ENCODE data around the gene TCF4.

Gene TCF4

DNA sequence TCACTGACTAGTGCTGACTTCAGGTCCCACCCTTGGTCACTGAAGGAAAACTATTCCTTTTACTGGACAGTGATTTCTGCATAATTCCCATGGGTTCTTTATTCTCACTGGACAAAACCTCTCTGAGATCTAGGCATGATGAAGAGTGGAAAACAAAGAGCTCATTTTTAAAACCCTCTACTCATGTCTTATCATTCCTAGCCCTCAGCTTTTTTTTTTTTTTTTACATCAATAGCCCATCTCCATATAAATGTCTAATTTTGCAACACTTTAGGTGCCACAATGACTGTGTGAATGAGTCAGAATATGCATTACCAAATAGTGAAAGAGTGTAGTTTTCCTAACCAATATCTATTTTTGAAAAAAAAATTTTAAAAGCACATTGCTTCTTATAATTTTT lies 74.8 kb downstream of the TCF4 start:
- Histone ChIP-seq H3K27ac (ENCODE audit: low read length) (no peak overlapping the region), H3K36me3 (ENCODE audit: control insufficient read depth, low read depth, low read length) (peaks cover 3% of the 10 kb centered on the region), H3K4me3 (ENCODE audit: low read length) (no peak overlapping the region), H3K27me3 (ENCODE audit: control insufficient read depth, insufficient read depth, low read length) (no peaks in the 10 kb centered on the region), H3K4me1 (ENCODE audit: control insufficient read depth, low read depth, low read length) (peaks cover 39% of the 10 kb centered on the region), H3K9me3 (ENCODE audit: control insufficient read depth, low read depth, low read length) (no peaks in the 10 kb centered on the region), H3K9ac (ENCODE audit: low read length) (no peak overlapping the region)

GRCh38 chr18:55511277-55511676 lies 76.7 kb downstream of the TCF4 start:
- Histone ChIP-seq H3K36me3 (ENCODE audit: control insufficient read depth, low read depth, low read length) (no peaks in the 10 kb centered on the region), H3K27me3 (ENCODE audit: control insufficient read depth, insufficient read depth, low read length) (no peaks in the 10 kb centered on the region), H3K4me3 (ENCODE audit: low read length) (no peak overlapping the region), H3K27ac (ENCODE audit: low read length) (no peak overlapping the region), H3K9me3 (ENCODE audit: control insufficient read depth, low read depth, low read length) (no peaks in the 10 kb centered on the region), H3K9ac (ENCODE audit: low read length) (no peak overlapping the region), H3K4me1 (ENCODE audit: control insufficient read depth, low read depth, low read length) (peaks cover 39% of the 10 kb centered on the region)

DNA sequence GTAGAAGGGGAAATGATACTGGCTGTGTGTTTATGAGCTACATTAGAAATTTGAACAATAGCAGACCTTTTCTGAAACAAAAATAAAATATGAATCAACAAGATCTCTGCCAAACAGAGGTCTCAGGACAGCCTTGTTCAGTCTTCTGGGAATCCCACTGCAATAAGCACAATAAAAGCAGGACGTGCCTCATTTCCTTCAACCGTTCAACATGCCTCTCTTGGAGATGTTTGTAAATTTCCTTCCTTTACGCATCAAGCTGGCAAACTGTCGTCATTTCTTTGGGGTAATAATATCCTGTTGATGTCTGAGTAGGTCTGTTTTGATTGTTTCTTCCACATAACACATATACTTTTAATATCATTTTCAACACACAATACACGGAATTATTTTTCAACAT lies 77.2 kb downstream of the TCF4 start:
- Histone ChIP-seq H3K27me3 (ENCODE audit: control insufficient read depth, insufficient read depth, low read length) (no peaks in the 10 kb centered on the region), H3K27ac (ENCODE audit: low read length) (no peak overlapping the region), H3K4me3 (ENCODE audit: low read length) (no peak overlapping the region), H3K9me3 (ENCODE audit: control insufficient read depth, low read depth, low read length) (no peaks in the 10 kb centered on the region), H3K36me3 (ENCODE audit: control insufficient read depth, low read depth, low read length) (no peaks in the 10 kb centered on the region), H3K9ac (ENCODE audit: low read length) (no peak overlapping the region), H3K4me1 (ENCODE audit: control insufficient read depth, low read depth, low read length) (peaks cover 39% of the 10 kb centered on the region)

GRCh38 chr18:55509631-55510324 lies 78.2 kb downstream of the TCF4 start:
- peaks cover 39% of the 10 kb centered on the region for H3K4me1 ChIP-seq (ENCODE audit: control insufficient read depth, low read depth, low read length)

GRCh38 chr18:55508651-55509050 lies 79.3 kb downstream of the TCF4 start:
- Histone ChIP-seq H3K9me3 (ENCODE audit: control insufficient read depth, low read depth, low read length) (no peaks in the 10 kb centered on the region), H3K27me3 (ENCODE audit: control insufficient read depth, insufficient read depth, low read length) (no peaks in the 10 kb centered on the region), H3K9ac (ENCODE audit: low read length) (no peak overlapping the region), H3K27ac (ENCODE audit: low read length) (no peak overlapping the region), H3K4me1 (ENCODE audit: control insufficient read depth, low read depth, low read length) (peaks cover 39% of the 10 kb centered on the region), H3K36me3 (ENCODE audit: control insufficient read depth, low read depth, low read length) (no peaks in the 10 kb centered on the region), H3K4me3 (ENCODE audit: low read length) (no peak overlapping the region)

More at GRCh38 chr18:55509631-55510324, 78.2 kb downstream of the TCF4 start:
- Histone ChIP-seq H3K9me3 (ENCODE audit: control insufficient read depth, low read depth, low read length) (no peaks in the 10 kb centered on the region), H3K27me3 (ENCODE audit: control insufficient read depth, insufficient read depth, low read length) (no peaks in the 10 kb centered on the region), H3K27ac (ENCODE audit: low read length) (peak overlapping the region; percentile 2), H3K9ac (ENCODE audit: low read length) (no peak overlapping the region), H3K36me3 (ENCODE audit: control insufficient read depth, low read depth, low read length) (no peaks in the 10 kb centered on the region), H3K4me3 (ENCODE audit: low read length) (no peak overlapping the region)

DNA sequence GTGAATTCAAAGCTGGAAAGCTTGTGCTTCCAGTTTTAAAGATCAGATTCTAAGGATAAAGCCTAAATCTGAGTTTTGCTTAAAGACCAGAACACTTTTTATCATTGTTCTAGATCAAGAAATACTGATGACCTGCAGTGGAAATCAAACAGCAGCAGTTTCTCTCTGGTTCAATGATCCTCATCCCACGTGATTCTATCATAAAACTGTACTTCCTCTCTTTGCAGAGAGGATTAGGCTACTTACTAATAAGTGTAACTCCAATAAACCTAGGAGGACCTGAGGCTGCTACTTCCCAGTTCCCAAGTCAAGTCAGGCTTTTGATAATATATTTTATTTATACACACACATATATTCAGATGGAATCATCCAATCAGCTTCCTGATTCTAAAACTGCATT lies 81.9 kb downstream of the TCF4 start:
- Histone ChIP-seq H3K27ac (ENCODE audit: low read length) (no peak overlapping the region), H3K4me1 (ENCODE audit: control insufficient read depth, low read depth, low read length) (peaks cover 49% of the 10 kb centered on the region)

DNA sequence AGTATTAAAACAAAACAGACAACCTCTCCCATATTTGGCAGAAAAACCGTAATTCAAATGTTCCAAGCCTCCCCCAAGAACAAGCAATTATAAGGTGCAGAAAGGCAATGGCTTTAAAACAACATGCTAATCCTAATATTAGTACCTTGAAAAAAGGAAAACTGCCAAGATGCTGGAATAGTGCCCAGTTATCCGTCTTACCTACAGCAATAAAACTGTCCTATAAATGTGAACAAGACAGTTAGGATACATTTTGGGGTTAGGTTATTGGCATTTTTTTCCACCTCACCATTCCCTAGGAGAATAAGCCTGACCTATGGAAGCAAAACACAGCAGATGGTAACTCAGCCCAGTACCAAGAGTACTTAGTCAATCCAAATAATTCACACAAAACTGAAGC lies 83.2 kb downstream of the TCF4 start:
- no peak overlapping the region for H3K4me3 ChIP-seq (ENCODE audit: low read length)
- H3K36me3 ChIP-seq (ENCODE audit: control insufficient read depth, low read depth, low read length): no peaks in the 10 kb centered on the region
- peaks cover 49% of the 10 kb centered on the region for H3K4me1 ChIP-seq (ENCODE audit: control insufficient read depth, low read depth, low read length)
- H3K9ac ChIP-seq (ENCODE audit: low read length): no peak overlapping the region
- no peaks in the 10 kb centered on the region for H3K27me3 ChIP-seq (ENCODE audit: control insufficient read depth, insufficient read depth, low read length)
- H3K9me3 ChIP-seq (ENCODE audit: control insufficient read depth, low read depth, low read length): no peaks in the 10 kb centered on the region
- H3K27ac ChIP-seq (ENCODE audit: low read length): no peak overlapping the region

More for the DNA sequence above, 81.9 kb downstream of the TCF4 start:
- Histone ChIP-seq H3K36me3 (ENCODE audit: control insufficient read depth, low read depth, low read length) (no peaks in the 10 kb centered on the region), H3K27me3 (ENCODE audit: control insufficient read depth, insufficient read depth, low read length) (no peaks in the 10 kb centered on the region), H3K4me3 (ENCODE audit: low read length) (no peak overlapping the region), H3K9me3 (ENCODE audit: control insufficient read depth, low read depth, low read length) (no peaks in the 10 kb centered on the region), H3K9ac (ENCODE audit: low read length) (no peak overlapping the region)

- no peaks in the 10 kb centered on the region for H3K36me3 ChIP-seq (ENCODE audit: control insufficient read depth, low read depth, low read length)
- H3K4me3 ChIP-seq (ENCODE audit: low read length): no peak overlapping the region
- no peaks in the 10 kb centered on the region for H3K27me3 ChIP-seq (ENCODE audit: control insufficient read depth, insufficient read depth, low read length)
- peak overlapping the region; percentile 20 for H3K27ac ChIP-seq (ENCODE audit: low read length)
- peaks cover 48% of the 10 kb centered on the region for H3K4me1 ChIP-seq (ENCODE audit: control insufficient read depth, low read depth, low read length)
- H3K9ac ChIP-seq (ENCODE audit: low read length): peak overlapping the region; percentile 64
- no peaks in the 10 kb centered on the region for H3K9me3 ChIP-seq (ENCODE audit: control insufficient read depth, low read depth, low read length)
Measured at GRCh38 chr18:55503167-55503820, 84.7 kb downstream of the TCF4 start.

DNA sequence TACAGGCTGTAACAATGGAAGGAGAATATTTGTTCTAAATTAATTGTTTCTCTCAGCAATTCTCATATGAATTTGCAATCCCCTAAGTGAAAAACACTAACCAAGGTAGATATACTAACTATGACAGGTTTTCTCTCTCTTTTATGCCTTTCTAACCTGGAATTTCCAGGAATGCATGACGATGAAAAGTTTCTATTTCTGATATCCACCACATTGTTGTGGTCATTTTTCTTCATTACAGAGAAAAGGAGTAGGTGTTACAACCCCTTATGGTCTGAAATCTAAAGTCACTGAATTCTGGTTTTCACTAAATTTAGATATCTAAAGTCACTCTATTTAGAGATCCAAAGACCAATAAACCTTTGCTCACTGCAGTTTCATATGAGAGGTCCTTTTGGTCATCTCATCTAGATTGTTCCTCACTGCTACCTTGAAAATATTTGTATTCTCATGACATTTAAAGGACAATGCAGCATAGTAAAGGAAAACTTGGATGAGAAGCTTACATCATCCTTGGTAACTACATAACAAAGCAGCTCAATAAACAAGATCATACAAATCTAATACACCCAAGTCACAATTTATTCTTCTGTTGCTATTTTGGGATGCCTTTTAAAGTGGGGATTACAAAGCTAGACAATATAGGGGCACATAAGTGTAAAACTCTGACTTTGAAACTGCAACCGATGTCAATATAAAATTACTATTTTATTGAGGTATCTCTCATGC lies 85.8 kb downstream of the TCF4 start:
- no peaks in the 10 kb centered on the region for H3K27me3 ChIP-seq (ENCODE audit: control insufficient read depth, insufficient read depth, low read length)
- peak overlapping the region; percentile 75 for H3K27ac ChIP-seq (ENCODE audit: low read length)
- H3K9me3 ChIP-seq (ENCODE audit: control insufficient read depth, low read depth, low read length): no peaks in the 10 kb centered on the region
- H3K4me1 ChIP-seq (ENCODE audit: control insufficient read depth, low read depth, low read length): peaks cover 52% of the 10 kb centered on the region
- H3K9ac ChIP-seq (ENCODE audit: low read length): peak overlapping the region; percentile 64
- H3K4me3 ChIP-seq (ENCODE audit: low read length): peak overlapping the region; percentile 31
- no peaks in the 10 kb centered on the region for H3K36me3 ChIP-seq (ENCODE audit: control insufficient read depth, low read depth, low read length)

GRCh38 chr18:55501579-55501978 lies 86.4 kb downstream of the TCF4 start:
- no peaks in the 10 kb centered on the region for H3K27me3 ChIP-seq (ENCODE audit: control insufficient read depth, insufficient read depth, low read length)
- H3K9ac ChIP-seq (ENCODE audit: low read length): peak overlapping the region; percentile 64
- H3K27ac ChIP-seq (ENCODE audit: low read length): peak overlapping the region; percentile 75
- H3K9me3 ChIP-seq (ENCODE audit: control insufficient read depth, low read depth, low read length): no peaks in the 10 kb centered on the region
- peaks cover 52% of the 10 kb centered on the region for H3K4me1 ChIP-seq (ENCODE audit: control insufficient read depth, low read depth, low read length)
- peak overlapping the region; percentile 31 for H3K4me3 ChIP-seq (ENCODE audit: low read length)
- no peaks in the 10 kb centered on the region for H3K36me3 ChIP-seq (ENCODE audit: control insufficient read depth, low read depth, low read length)

DNA sequence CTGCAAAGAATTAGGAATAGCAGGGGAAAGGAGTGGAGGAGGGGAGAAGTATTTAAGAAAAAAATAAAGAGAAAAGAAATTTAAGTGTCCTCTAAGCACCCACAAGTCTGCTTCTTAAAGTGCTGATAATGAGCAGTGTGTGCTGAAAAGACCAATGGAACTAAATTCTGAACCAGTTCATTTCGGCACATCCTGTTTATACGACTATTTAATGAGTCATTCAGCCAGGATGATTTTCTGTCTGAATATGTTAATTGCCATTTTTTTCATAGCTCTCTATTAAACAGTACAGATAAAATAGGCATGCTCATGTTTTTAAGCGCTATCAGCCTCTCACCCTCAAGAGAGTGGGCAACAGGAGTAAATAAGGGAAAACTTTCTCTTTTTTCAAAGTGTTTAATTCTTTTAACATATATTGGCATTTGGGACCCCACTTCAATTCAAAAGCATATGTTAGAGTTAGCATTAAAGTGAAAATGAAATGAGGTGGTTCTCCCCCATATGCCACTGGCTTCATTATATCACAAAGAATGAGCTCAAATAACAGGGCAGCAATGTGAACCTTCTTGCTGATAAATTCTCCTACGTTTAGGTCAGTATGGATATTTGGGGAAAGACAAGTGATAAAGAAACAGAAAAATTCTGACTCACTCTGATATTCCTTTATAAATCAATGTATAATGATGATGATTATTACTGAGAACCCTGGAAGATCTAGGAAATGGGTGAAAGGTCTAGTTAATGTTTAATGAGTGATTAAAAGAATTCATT lies 87.5 kb downstream of the TCF4 start:
- Histone ChIP-seq H3K27me3 (ENCODE audit: control insufficient read depth, insufficient read depth, low read length) (no peaks in the 10 kb centered on the region), H3K4me1 (ENCODE audit: control insufficient read depth, low read depth, low read length) (peaks cover 58% of the 10 kb centered on the region), H3K9ac (ENCODE audit: low read length) (no peak overlapping the region), H3K4me3 (ENCODE audit: low read length) (no peak overlapping the region), H3K27ac (ENCODE audit: low read length) (no peak overlapping the region), H3K36me3 (ENCODE audit: control insufficient read depth, low read depth, low read length) (no peaks in the 10 kb centered on the region), H3K9me3 (ENCODE audit: control insufficient read depth, low read depth, low read length) (no peaks in the 10 kb centered on the region)

Data from iPS-18a (cell line).